ENCODE results near the gene TDRD7.
"Not testable (repeated sequence)": the region's sequence is repeated elsewhere in the genome, so short reads cannot be mapped to it uniquely, and the experiment has no call there.

The TDRD7 gene

DNA sequence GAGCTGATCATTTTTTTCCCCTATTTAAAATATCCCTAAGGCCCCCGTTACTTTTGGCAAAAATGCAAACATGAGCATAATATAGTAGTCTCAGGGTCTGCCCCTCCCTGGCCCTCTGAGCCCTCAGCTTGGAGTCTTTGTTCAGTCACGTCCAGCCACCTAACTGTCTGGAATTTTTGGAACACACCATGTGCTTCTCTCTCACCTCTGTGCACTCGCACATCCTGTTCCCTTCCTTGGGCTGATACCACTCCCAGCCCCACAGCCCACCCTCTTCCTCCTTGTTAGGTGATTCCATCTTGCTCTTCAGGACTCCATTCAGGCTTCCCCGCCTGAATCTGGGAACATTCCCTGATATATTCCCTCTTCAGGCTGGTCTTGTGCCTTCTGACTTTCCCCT, 16.0 kb downstream of the TDRD7 start:
- no peak for DNase-seq (ENCODE audit: low read depth in 2 of 2)

DNA sequence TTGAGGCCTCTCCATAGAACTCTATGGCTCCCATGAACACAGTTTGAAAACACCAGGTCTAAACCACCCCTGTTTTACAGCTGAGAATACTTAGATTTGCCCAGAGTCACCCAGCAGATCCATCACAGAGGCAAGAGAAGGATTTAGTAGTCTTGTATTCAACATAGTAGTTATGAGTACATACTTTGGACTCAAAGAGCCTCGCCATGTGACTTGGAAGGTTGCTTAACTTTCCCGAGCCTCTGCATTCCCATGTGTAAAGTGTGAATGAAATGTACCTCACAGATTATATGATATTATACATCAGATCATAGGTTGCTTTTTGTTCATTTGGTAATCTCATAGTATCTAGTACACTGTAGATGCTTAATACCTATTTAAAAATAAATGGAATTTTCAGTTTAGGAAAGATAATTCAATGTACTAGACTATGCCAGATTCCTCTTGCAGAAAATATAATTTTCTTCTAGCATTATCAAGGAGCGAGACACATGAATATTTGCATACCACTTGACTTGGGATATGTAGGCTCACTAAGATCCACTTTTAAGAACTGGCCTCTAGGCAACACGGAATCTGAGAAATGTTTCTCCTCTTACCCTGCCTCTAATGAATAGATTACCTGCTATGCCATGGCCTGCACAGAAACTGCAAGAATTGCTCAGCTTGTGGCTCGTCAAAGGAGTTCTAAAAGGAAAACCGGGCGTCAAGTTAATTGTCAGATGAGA, 18.6 kb downstream of the TDRD7 start:
- DNase-seq (ENCODE audit: low read depth in 2 of 2): no peak

DNA sequence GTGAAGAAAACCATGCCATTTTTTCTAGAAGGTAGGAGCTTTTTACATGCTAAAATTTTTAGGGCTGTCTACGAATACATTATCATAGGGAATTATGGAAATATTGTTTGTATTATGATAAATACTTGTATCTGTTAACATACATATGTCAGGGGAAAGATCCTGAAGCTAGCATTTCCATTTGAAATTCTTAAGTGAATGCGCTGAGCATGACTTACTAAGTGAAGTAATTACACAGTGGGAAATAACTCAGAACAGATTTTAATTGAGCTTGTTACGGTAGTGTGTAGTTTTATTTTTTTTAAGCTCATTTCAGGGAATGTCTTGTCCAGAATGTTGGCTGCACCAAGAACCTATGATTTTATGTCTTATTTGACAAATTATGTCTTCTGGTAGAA, 19.1 kb downstream of the TDRD7 start:
- DNase-seq (ENCODE audit: low read depth in 2 of 2): no peak

DNA sequence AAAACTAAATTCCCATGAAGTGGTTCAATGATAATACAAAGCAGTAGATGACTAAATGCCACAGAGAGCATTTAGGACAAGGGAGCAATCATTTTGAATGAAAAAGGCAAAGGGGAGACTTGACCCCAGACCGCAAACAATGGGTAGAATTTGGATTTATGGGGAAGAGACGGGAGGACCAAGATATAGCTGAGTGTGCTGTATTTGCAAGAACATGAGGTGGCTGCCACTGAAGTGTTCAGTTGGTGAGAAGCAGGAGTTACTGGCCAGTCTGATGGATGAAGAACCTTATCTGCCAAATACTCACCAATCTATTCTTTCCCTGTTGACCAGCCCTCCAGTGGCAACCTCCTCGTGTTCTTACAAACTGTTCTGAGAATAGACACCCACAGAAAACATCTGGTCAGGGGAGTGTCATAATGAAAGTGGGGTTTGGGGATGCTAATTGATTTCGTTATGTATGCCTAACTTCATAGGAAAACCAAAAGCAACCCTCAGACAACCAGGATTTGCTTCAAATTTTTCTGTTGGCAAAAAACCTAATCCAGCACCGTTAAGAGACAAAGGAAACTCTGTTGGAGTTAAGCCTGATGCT, 19.8 kb downstream of the TDRD7 start:
- no peak for DNase-seq (ENCODE audit: low read depth in 2 of 2)

DNA sequence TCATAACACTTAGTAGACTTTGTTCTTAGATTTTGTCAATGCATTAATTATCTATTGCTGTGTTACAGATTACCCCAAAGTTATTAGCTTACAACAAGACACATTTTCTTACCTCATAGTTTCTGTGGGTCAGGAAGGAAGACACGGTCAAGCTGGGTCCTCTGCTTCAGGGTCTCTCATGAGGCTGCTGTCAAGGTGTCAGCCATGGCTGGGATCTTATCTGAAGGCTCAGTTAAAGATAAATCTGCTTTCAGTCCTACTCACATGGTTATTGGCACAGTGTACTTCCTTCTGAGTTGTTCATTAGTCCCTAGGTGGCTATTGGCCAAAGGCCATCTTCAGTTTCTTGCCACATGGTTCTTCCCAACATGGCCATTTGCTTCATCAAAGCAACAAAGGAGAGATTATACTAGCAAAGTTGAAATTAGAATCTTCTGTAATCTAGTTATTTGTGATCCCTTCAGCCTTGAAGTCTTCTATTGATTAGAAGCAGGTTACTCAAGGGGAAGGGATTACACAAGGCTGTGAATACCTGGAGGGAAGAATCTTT, 25.2 kb downstream of the TDRD7 start:
- no peak for DNase-seq (ENCODE audit: low read depth in 2 of 2)

DNA sequence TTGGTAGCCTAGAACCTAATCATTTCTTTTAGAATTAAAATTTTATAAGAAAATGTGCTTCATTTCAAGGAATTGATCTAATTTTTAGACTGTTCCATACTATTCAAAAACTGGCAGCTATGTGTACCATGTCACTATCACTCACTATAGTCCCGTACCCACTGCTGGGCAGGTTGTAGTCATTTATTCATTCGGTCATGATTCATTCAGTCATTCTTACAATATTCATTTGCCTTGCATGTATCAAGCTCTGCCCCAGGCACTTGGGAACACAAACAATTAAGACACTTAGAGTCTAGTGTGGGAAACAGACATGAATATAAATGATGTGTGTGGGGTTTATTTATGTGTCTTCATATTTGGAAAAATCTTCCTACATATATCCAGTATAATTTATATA, 26.4 kb downstream of the TDRD7 start:
- DNase-seq (ENCODE audit: low read depth in 2 of 2): no peak

DNA sequence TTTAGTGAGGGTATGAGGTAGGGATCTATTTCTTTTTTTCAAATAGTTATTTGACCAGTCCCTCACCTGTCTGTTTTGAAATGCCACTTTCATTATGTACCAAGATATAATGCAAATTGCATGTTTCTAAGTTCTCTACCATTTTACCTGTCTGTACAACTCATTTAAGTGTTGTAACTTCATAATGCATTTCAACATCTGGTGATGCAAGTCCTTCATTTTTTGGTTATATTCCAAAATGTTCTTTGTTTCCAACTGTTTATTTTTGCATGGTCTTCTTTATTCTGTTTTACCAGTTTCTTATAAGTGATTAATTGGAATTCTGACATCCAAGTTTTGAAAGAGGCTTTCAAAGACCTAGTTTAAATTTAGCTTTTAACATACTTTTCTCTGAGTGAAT, 26.8 kb downstream of the TDRD7 start:
- DNase-seq (ENCODE audit: low read depth in 2 of 2): no peak

DNA sequence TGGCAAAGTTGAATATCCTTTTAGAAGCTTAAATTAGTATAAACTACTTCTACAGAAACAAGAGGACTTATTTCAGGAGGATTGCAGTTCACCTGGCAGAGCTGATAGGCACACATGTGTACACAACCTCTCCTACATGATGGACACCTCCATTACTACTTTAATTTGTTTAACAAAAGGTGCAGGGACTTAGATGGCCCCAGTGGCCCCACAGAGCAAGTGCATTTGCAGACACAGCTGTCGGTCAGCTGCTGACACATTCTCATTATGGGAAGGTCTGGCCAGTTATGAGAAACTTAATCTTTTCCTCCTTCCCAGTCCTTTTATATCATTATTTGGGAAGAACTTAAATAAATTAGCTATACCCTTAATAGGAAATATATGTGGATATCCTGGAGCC, 28.3 kb downstream of the TDRD7 start:
- no peak for DNase-seq (ENCODE audit: low read depth in 2 of 2)

DNA sequence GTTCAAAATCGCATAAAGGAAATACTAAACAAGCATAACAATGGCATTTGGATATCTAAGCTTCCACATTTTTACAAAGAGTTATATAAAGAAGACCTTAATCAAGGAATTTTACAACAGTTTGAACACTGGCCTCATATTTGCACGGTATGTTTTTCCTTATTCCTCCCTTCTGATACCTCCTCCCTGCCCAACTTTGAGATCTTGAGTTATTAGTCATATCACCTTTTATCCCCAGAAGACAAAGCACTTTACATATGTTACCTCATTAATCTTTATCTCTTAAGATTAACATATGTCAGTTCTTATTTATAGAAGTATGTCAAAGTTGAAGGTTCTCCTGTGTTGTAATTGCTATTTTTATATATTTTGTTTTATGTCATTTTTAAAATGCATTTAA, 29.8 kb downstream of the TDRD7 start:
- DNase-seq (ENCODE audit: low read depth in 2 of 2): no peak

DNA sequence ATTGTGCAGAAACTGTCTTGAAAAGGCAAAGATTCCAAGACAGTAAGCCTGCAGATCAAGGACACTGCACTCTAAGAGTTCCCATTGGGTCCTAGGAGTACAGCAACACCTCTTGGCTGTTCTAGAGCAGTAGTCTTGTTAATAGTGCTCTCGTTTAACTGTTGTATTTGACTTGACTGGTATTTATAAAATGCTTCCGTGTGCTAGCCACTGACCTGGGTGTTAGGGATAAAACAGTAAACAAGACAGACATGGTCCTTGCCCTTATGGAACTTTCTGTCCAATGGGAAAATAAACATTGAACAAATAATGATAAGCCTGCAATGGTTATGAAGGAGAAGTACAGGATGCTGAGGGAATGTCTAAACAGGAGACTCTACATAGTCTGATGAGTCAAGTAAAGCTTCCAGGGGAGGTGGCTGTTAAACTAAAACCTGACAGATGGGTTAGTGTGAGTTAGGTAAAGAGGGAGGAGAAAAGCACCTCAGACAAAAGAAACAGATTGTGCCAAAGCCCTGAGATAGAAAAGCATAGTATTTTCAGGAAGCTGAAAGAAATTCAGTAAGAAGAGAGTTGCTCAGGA, 33.3 kb downstream of the TDRD7 start:
- no peak for DNase-seq (ENCODE audit: low read depth in 2 of 2)

DNA sequence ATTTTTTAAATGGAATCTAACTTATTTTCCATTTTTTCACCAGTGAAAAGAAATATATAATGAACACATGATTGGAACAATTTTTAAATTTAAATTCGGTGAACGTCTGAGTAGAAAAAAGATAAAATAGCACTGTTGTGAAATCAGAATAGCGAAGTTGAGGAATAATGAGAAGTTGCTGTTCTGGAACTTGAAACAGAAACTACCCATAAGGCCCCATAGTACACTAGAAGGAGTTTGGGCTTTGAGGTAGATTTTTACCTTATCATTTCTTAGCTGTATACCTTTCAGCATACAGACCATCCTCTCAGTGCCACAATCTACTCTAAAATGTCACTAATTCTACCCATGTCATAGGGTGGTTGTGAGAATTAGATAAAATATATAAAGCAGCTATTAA, 35.1 kb downstream of the TDRD7 start:
- no peak for DNase-seq (ENCODE audit: low read depth in 2 of 2)

DNA sequence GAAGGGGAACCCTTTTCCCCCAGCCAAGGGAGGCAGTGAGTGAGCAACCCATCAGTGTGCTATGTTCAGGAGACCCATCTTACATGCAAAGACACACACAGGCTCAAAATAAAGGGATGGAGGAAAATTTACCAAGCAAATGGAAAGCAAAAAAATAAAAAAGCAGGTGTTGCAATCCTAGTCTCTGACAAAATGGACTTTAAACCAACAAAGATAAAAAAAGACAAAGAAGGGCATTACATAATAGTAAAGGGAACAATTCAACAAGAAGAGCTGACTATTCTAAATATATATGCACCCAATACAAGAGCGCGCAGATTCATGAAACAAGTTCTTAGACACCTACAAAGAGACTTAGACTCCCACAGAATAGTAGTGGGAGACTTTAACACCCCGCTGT, 41.7 kb downstream of the TDRD7 start:
- DNase-seq (ENCODE audit: low read depth in 2 of 2): not testable (repeated sequence)

DNA sequence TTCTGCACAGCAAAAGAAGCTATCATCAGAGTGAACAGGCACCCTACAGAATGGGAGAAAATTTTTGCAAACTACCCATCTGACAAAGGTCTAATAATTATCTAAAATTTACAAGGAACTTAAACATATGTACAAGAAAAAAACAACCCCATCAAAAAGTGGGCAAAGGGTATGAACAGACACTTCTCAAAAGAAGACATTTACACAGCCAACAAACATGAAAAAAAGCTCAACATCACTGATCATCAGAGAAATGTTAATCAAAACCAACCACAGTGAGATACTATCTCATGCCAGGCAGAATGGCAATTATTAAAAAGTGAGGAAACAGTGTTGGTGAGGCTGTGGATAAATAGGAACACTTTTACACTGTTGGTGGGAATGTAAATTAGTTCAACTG, 44.9 kb downstream of the TDRD7 start:
- not testable (repeated sequence) for DNase-seq (ENCODE audit: low read depth in 2 of 2)

DNA sequence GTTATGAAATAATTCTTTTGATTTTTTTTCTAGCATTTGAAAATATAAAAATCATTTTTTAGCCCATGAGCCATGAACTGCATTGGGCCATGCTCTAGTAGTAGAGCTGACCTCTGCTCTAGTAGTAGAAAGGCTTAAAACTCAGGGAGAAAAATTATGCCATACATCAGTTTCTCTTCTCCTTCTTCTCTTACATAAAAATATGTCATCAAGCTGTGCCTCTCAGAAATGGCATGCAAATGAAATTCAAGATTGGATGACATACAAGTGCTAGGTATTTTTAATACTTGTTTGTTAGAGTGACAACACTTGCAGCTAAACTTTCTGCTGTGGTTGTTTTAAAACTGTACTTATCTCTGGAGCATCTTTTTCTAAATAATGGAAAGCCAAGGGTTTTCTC, 47.4 kb downstream of the TDRD7 start:
- no peak for DNase-seq (ENCODE audit: low read depth in 2 of 2)

DNA sequence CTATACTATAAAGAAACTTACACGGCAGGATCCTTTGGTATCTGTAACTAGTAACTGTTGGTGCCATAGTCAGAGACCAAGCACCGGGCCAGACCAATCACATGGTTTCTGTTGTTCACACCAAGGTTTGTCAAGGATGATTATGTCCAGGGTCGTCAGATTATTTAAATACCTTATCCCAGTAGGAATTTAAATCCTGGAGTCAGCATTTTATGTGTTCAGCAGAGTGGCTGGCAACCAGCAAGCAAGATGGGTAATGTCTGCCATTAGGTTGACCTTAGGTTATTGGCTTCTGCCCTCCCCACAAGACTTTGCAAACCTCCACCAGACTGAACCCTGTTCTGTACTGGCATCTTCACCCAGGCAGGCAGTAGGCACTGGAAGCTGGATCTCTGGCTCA, 50.3 kb downstream of the TDRD7 start:
- DNase-seq (ENCODE audit: low read depth in 2 of 2): no peak

DNA sequence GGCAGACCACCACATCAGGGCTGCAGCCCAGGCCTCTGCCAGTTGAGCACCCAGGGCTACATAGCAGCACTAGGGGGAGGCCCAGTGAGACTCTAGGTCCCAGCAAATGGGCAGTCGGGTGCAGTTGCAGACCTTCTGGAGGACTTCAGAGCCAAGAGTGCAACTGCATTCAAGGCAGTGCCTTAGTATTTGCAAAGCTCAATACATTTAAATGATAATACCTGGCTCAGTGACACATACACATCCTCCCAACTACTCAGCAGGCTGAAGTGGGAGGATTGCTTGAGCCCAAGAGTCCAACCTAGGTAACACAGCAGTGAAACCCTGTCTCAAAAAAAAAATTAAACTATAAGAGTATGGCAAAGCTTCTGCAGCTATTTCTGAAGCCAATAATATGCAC, 51.0 kb downstream of the TDRD7 start:
- no peak for DNase-seq (ENCODE audit: low read depth in 2 of 2)

DNA sequence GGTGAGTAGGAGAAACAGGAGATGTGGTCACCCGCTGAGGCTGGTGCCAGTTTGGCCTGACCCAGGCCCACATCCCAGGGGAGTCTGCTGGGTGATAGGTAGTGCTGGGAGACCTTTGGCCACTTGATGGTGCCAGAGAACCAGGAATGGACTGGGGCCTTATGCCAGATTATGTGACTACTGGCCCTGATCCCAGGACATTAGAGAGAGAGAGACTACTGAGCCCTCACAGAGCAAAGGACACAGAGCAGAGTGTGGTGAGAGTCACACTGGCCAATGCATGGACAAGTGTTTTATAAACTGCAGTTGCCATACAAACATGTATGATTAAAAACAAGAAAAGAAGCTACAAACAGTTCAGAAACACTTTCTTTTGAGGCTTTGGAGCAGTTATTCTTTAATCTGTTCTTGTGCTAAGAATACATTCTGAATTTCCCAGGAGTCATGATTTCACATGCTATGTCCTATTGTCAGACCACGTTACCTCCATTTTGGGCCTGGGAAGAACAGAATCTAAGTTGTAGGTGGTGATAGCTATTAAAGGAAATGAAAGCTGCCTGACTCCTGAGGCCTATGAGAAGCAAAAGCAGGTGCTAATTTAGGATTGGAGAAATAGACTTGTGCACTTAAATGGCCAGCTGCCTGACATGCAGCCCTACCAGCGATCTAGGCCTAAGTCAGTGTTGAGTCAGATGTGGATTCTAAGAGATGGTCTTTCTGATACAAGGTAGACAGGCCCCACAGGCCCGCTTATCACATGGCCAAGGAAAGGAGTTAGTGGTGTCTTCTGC, 57.0 kb downstream of the TDRD7 start:
- DNase-seq (ENCODE audit: low read depth in 2 of 2): peak in 1 of 2 experiments; percentile 21

DNA sequence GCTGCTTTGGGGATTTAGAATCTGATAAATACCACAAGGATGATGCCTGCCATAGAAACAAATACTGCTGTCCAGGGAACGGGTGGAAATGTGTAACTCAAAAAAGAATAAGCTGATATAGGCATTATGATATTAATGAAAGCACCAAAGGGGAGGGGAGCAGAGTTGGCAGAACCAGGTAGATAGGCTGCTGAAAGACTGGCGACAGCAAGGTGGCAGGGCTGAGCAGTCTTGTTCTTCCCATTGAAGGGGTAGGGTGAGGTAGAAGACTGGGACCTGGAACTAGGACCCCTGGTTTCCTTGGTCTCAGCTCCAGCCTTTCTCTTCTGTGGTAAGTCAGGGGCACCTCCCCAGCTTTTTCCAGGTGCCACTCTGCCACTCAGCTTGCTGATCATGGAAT, 58.2 kb downstream of the TDRD7 start:
- DNase-seq (ENCODE audit: low read depth in 2 of 2): no peak

DNA sequence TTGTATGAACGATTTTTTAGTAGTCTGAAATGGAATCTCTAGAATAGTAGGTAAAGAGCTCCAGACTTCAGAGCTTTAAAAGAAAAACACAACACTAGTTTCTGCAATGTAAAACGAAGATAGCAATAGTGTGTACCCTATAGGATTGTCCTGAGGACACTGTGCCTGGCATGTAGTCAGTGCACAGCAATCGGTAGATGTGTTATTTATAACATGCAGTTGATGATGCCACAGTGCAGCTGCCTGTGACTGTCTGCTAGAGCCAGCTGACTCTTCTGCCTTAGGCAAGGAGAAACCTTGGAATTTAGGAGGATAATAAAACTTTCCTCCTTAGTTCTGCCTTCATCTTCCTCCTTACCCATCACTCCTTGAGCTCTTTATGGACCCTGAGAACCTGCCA, 61.8 kb downstream of the TDRD7 start:
- DNase-seq (ENCODE audit: low read depth in 2 of 2): no peak

DNA sequence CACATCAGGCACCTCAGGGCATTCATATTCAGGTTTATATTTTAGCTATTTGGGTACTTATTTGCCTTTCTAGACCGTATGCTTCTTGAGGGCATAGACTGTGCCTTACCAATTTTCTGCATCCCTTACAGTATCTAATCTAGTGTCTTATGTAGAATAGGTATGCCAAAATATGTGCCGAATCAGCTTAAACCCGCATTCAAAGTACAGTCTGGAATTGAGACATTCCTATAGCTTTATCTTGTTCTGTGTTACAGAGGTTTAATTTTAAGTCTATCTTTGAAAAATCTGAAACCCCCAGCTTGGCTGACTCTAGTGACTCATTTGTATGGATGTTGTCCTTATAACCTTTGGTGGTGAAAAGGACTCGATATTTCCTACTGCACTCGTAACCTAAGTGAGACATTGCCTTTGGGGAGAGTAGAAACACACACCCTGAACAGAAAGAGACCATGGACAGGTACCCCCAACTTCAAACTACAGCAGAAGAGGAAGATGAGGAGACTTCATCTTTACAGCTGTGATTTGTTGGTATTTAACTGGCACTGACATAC, 62.6 kb downstream of the TDRD7 start:
- no peak for DNase-seq (ENCODE audit: low read depth in 2 of 2)

DNA sequence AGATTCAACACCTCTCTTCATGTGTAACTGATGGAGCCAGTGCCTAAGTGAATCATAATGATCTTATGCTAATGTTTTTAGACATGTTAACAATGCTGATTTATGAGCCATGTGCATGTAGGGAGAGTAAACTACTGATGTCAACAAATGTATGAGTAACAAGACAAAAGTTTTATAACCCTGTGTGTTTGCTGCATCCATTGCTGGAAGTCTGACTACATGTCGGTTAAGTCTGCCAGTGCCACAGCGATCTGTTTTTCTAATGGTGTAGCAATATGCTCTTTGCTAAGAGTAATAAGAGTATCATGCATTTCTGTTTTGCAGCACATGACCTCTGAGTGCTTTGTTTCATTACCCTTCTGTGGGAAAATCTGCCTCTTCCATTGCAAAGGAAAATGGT, 63.2 kb downstream of the TDRD7 start:
- no peak for DNase-seq (ENCODE audit: low read depth in 2 of 2)

DNA sequence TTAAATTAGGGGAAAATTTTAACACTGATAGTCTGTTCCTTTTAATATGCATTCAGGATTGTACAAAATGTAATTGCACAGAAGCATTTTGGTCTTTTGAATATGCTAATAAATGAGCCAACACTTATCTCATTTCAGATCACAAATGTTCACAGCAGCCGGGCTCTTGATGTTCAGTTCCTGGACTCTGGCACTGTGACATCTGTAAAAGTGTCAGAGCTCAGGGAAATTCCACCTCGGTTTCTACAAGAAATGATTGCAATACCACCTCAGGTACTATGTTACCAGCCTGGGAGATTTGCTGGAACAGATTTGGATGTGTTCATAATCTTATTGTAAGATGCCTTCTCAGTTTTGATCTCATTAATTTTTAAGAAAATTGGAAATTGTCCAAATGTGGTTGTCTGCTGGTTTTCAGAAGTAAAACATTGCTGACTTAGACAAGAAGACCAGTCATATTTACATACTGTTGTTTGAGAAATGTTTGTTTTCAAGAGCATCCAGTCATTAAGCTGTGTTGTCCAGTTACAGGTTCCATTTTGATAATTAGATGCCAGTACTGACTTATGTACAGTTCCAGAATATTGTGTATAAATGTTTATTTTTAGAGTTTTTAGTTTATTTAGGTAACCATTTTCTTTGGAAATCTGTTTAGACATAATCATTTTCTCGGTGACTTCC, 66.5 kb downstream of the TDRD7 start:
- no peak for DNase-seq (ENCODE audit: low read depth in 2 of 2)
